Effector CD8-positive, alpha-beta T cell (primary cell): ENCODE data around the gene KCNAB1.

Source experiments
- DNase-seq: peaks from one replicate; lab custom pipeline; 2025; lab: John Stamatoyannopoulos, UW

The KCNAB1 gene

GRCh38 chr3:156368189-156368588, 247.8 kb downstream of the KCNAB1 start:
- DNase-seq = no peak

DNA sequence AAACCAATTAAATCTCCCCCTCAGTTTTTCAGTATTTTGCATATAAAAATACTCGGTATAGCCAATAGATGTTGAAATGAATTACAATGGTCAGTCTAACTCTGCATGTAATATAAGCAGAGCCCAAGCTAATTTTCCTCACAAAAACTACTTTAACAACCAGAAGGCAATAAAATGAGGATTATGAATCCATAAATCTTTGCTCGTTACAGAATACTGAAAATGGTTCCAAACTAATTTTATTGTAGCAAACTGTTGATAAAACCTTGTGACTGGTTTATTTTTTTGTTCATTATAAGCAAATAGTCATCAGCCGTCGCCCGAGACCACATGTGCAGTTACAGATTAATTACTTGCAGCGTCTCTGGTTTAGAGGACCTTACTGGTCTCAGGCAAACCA, 251.3 kb downstream of the KCNAB1 start:
- DNase-seq = no peak

DNA sequence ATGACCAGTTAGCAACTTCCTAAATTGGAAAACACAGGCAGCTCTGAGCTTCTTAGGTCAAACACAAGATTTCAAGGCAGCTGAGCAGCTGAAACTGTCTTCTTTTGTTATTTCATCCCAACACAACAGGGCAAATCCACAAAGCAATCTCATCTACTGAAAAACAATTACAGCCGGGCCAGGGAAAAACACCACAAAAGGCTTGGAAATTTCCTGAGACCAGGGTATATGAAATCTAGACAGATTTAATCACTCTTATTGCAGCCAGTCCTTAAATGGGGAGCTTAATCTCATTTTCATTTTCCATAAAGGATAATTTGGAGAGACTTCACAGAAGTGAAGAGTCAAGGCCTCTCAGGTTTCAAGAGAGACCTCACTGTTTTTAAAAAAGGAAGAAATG, 252.7 kb downstream of the KCNAB1 start:
- no peak for DNase-seq

DNA sequence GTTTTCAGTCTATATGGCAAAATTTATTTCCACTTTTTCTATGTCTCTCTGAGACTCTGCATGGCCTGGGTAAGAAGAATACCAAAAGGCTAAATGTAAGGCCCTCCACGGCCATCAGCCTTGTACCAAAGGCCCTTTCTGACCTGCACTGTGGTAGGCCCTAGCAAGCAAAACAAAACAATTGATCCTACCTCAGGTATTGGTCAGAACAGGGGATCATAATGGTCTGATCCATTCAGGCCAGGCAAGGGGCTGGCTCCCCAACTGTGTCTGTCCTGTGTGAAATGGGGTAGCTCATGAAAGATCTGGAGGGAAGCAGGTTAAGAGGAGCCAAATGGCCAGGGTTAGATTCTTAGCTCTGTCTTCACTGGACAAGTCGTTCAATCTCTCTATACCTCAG, 253.3 kb downstream of the KCNAB1 start:
- DNase-seq = no peak

GRCh38 chr3:156376199-156376598, 255.8 kb downstream of the KCNAB1 start:
- DNase-seq = no peak

DNA sequence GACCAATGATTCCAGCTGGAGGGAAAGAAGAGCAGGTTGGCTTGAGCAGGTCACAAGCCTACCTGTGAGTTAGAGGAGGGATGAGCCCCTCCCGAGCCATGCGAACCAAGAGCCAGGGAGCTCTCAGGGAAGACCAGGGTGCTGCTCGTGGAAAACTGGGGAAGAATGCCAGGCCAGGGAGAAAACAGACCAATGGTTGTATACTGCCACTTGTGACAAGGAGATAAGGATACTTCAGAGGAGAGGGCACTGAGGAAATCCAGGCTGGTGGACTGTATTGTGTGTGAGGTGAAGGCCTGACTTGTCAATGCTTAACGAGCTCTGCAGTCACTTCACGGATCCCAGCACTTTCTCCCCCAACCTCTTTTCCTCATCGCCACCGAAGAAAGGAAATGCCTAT, 256.9 kb downstream of the KCNAB1 start:
- DNase-seq = no peak

- no peak for DNase-seq
These were observed 257.3 kb downstream of the KCNAB1 start for GRCh38 chr3:156377718-156378117.

- DNase-seq = no peak
These were observed 258.5 kb downstream of the KCNAB1 start for GRCh38 chr3:156378871-156379270.

DNA sequence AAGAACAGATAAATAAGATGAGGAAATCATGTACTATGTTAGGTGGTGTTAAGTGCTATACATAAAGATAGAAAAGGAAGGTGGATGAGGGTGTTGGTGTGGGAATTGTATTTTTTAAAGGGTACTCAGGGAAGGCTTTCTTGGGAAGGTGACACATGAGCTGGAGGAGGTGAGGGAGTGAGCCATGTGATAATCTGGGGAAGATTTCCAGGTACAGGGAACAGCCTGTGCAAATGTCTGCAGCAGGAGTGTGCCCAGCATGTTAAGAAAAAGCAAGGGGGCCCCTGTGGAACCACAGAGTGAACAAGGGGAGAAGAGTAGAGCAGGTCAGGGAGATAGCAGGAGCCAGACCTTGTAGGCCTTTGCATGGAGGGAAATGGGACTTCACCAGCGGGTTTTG, 258.9 kb downstream of the KCNAB1 start:
- DNase-seq = no peak

DNA sequence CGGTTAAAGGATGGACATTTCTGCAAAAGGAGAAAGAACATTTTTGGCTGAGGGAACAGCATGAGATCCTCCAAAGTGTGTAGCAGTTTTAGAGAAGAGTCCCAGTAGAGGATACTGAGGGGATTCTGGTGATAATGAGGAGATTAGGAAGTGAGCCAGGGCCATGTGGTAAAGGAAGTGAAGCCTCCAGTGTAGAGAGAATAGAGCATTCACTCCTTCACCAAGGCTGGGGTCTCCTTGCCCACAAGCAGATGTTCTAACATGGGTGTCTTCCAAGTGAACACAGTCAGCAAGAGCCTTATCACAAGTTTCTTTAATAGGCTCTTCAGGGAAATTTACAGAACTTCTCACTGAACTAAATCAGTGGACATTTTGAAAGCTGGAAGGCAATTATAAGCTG, 260.9 kb downstream of the KCNAB1 start:
- no peak for DNase-seq

DNA sequence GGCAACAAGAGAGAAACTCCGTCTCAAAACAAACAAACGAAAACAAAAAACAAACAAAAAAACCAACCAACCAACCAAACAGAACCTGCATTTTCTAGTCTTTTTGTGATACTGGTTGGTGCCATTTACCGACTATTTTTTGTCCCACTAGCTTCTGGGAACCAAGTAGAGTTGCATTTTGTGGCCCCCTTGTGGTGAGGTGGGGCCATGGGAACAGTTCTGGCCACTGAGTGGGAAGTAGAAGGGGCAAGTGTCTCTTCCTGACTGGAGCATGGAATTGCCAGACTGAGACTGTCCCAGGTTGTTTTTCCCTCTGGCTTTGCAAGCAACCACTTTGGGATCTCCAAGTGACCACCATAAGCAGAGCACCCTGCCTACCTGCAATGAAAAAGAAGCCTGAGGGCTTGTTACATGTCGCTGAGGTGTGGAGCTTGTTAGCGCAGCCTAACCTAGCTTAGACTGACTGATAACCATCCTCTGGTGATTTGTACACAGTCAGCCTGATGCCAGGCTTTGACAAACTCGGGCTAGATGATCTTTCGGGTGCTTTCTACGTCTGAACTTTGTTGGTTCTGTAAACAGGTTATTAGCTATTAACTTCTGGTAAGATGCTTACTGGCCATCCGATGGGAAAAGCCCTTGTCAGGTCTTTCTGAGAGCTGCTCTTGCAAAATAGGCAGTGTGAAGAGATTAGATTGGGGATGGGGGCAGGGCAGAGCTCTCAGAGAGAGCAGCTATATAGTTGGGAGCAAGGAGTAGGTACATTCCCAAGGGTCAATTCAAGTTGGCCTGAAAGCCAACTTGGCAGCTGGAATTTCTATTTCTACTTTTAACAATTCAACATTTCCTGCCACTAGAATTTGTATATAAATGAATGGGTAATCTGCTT, 262.3 kb downstream of the KCNAB1 start:
- no peak for DNase-seq

- DNase-seq = no peak
These were observed 263.2 kb downstream of the KCNAB1 start for GRCh38 chr3:156383441-156384025.

DNA sequence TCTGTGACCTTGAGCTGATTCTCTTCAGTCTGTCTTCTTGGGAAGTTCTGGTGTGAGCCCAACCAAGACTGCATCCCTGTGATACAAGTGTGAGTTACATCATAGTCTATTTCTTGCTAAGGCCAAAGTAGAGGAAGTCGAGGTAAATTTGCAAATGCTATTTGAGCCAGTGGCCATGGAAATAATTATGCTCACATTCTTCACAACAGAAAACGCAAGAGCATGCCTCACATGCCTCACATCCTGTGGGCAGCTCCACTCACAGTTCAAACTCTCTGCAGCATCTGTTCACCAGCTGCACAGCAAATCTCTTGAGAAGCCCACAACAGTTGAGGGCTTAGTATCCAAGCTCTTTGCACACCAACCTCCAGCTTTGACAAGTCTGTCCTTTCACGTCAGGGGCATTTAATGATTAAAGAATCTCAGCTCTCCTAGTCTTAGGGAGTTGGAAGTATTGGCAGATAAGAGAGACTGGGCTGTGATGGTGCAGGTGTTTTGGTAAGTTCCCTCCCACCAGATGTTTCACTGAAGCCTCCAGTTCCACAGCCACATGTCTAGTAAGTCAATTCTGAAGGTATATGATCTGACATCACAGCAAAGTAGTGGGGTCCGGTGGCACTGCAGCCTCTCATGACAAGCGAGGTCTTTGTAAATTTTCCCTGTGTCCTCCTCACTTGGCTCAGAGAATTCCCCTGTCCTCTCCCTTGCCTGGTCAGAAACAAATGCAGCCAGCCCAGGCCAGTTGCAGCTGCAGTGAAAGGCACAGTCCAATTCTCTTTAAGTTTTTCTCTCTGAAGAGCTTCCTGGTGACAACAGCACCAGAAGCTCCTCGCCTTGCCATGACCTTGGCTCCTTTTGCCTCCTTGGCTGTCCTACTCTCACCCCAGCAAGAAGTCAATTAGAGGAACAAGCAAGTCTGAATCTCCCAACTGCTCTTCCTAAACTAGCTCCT, 268.4 kb downstream of the KCNAB1 start:
- no peak for DNase-seq

GRCh38 chr3:156389449-156389950, 269.1 kb downstream of the KCNAB1 start:
- no peak for DNase-seq

- DNase-seq = no peak
These were observed 270.5 kb downstream of the KCNAB1 start for GRCh38 chr3:156390846-156391245.

GRCh38 chr3:156395961-156396710, 275.8 kb downstream of the KCNAB1 start:
- DNase-seq = no peak

DNA sequence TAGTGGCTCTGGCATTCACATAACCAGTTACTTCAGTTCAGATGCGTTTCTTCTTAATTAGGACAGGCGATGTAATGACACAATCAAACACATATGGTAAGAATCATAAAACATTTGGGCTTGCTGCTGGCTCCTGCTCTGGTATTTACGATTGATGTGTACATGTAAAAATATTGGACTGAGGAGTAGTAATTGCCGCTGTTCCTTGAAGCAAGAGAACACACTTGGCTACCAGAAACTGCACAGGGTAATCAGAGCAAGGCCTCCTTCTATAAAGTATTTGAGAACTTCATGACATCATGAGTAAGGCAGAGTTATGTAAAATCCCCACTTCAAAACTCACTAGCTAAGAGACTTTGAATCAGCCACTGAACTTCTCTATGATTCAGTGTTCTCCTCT, 276.5 kb downstream of the KCNAB1 start:
- no peak for DNase-seq

DNA sequence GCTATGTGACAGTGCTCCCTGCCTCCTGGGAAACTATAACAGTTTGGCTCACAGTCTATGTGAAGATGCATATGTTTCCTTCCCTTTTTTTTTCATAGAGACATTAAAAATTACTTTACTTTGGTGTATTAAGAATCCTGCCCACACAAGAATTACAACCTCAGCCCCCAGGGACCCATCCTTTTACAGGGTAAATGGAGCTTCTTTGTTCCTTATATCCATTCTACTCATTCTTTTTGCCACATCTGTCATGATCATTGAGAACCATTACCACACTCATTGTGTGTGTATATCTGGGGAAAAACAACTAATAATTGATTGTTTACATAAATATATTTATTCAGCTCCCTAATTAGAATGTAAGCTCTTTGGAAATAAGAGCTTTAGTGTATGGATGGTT, 277.2 kb downstream of the KCNAB1 start:
- no peak for DNase-seq

GRCh38 chr3:156400062-156400461, 279.7 kb downstream of the KCNAB1 start:
- DNase-seq = no peak

- no peak for DNase-seq
These were observed 280.4 kb downstream of the KCNAB1 start for GRCh38 chr3:156400735-156401134.

DNA sequence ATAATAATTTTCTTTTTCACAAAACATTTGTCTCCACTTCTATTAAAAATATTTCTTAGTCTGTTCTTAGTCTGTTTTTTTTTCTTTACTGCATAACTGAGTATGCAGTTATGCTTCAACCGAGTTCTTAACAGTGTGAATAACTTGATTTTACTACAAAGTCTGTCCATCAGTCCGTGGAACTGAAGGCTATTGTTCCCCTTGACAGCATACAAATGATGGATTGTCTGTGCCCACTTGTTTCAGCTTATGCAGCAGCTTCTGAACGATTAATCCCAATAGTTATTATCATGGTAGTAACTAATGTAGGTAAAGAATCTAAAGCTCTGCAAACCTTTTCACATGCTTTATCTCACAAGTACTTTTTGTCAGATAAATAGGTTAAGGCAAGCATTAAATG, 283.8 kb downstream of the KCNAB1 start:
- DNase-seq = no peak

DNA sequence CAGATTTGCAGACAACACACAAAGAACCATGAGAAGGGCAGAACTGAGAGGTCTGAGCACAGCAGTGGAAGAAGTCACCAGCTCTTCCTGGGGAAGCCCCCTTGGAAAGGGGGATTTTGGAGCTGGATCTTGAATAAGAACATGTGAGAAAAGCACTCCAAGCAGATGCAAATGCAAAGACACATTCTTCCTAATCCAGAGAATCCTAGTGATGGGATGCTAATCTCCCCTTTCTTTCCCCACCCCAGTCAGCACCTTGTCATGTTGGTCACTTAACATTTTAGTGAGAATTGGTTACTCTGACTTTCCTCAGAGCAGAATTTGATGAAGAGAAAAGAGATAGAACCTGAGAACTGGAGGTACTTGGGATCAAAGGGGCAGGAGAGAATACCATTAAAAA, 286.0 kb downstream of the KCNAB1 start:
- no peak for DNase-seq
